ENCODE measurements around the gene NDUFS6.

The NDUFS6 gene

DNA sequence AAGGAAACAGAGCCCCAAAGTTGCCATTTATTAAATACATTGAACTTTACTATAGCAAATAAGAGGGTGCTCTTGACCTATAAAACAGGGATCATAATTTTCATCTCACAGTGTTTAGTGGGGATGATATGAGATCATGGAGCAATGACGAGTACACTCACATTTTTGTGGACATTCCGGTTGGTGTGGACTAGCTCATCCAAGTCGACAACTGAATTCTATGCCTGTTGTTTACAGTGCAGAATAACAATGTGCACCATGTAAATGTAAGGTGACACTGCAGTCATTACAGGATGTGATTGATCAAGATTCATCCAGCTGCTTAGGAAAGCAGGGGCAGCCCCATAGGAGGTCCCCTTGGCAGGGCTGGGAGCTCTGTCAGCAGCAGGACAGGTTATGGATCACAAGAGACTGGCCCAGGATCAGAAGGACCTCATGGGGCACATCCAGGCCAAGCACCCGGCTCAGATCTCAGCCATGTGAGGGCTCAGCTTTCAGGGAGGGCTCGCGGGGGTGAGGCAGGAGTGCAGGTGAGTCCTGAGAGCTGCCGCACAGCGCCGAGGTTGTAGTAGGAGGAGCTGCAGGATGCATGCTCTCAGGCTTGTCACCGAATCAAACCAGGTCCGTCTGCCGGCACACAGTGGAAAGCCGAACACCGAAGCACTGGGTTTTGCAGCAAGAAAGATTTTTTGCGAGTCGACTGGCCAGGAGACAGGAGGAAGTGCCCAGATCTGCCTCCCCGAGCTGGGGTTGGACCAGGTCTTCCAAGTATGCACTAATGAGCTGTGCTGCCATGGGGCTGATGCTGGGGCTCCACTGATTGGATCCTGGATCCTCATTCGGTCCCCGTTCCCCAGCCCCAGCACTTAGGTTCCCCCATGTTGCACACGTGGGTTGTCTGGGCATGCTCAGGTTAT is 29.8 kb upstream of the NDUFS6 start:
- H3K27ac Mint-ChIP-seq = no peak overlapping the region
- H3K4me3 Mint-ChIP-seq = no peak overlapping the region
- CTCF ChIA-PET = interaction anchor here (0.8 kb wide), 1 partner anchor 28 kb away, joined by 3 read pairs; the partner anchor contains the start of gene MRPL36
- DNase-seq = no peak
- no peaks in the 10 kb centered on the region for H3K36me3 Mint-ChIP-seq
- H3K4me1 Mint-ChIP-seq = no peaks in the 10 kb centered on the region
- no peaks in the 10 kb centered on the region for H3K9me3 Mint-ChIP-seq
- H3K27me3 Mint-ChIP-seq = peaks cover 24% of the 10 kb centered on the region

DNA sequence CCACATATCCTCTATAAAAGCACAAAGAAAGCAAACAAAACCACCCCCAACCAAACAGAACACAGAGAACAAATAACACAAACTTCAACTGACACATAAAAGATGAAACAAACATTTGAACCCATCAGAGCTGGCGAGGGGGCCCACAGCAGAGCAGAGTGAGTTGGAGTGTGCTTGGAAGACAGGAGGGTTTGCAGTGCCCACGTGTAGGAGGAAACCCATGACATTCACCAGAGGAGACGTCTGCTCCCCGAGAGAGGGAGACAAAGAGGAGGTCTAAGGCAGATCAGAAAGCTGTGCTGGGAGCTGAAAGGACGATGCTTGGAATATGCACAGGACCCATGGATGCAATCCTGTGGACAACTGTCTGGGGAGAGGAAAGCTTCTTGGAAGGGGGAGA is 28.6 kb upstream of the NDUFS6 start:
- Mint-ChIP-seq H3K9me3 (no peaks in the 10 kb centered on the region), H3K27me3 (peaks cover 31% of the 10 kb centered on the region), H3K4me3 (no peak overlapping the region), H3K36me3 (no peaks in the 10 kb centered on the region), H3K4me1 (no peaks in the 10 kb centered on the region), H3K27ac (no peak overlapping the region)
- CTCF ChIA-PET = interaction anchor here (1.2 kb wide), 1 partner anchor 34 kb away, joined by 5 read pairs; no protein-coding TSS in a partner anchor
- DNase-seq = peak; percentile 23

DNA sequence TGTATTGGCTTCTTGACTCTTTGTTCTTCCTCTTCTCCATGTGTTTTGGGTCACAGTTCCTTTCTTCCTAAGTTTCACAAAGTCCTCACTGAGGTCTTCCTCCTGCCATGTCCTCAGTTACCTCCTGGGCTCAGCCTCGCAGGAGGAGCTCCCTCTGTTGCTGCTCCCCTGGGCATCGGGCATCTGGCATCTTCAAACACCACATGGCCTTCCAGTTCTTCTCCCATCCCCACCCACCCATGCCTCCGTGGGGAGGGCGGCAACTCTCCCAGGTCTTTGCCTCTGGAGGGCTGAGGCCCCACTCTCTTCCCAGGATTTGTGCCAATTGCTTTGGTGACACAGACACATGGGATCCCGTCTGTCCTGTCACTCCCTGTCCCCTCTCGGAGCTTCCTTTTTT is 24.4 kb upstream of the NDUFS6 start:
- peaks cover 31% of the 10 kb centered on the region for H3K27me3 Mint-ChIP-seq
- H3K4me1 Mint-ChIP-seq = no peaks in the 10 kb centered on the region
- DNase-seq = peak; percentile 10
- H3K4me3 Mint-ChIP-seq = no peak overlapping the region
- no peaks in the 10 kb centered on the region for H3K9me3 Mint-ChIP-seq
- CTCF ChIA-PET = no interaction called here
- no peak overlapping the region for H3K27ac Mint-ChIP-seq
- H3K36me3 Mint-ChIP-seq = no peaks in the 10 kb centered on the region

DNA sequence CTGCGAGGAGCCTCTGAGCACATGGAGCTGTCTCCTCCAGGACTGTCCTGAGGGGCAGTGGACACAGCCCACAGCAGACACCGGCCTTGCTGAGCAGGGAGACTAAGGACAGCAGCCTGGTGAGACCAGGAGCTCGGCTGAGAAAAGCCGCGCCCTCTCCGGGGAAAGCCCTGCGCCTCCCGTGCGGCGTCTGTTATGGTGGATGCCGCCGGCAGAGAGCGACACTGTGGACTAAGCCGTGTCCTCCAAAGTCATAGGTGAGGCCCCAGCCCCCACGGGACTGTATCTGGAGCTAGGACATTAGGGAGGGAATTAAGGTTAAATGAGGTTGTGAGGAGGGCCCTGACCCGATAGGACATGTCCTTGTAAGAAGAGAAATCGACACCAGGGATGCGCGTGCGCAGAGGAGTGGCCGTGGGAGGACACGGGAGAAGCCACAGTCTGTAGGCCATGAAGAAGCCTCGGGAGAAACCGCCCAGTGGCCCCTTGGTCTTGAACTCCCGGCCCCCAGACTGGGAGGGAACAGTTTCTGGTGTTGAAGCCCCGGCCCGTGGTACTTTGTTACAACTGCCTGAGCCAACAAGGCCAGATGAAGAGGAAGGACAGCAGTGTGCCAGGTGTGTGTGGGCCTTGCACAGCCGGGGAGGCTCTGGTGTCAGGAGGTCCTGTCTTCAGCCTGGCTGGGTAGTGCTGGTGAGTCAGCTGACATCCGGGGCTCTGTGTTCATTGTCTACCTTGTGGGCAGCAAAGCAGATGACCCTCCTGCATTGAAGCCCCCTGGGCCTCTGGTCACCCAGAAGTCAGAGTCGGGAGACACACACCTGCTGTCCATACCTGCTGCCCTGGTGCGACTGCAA is 23.7 kb upstream of the NDUFS6 start:
- DNase-seq = peak; percentile 13
- Mint-ChIP-seq H3K9me3 (no peaks in the 10 kb centered on the region), H3K27me3 (peaks cover 30% of the 10 kb centered on the region), H3K27ac (no peak overlapping the region), H3K4me1 (peaks cover 2% of the 10 kb centered on the region), H3K36me3 (no peaks in the 10 kb centered on the region), H3K4me3 (no peak overlapping the region)
- CTCF ChIA-PET = no interaction called here

DNA sequence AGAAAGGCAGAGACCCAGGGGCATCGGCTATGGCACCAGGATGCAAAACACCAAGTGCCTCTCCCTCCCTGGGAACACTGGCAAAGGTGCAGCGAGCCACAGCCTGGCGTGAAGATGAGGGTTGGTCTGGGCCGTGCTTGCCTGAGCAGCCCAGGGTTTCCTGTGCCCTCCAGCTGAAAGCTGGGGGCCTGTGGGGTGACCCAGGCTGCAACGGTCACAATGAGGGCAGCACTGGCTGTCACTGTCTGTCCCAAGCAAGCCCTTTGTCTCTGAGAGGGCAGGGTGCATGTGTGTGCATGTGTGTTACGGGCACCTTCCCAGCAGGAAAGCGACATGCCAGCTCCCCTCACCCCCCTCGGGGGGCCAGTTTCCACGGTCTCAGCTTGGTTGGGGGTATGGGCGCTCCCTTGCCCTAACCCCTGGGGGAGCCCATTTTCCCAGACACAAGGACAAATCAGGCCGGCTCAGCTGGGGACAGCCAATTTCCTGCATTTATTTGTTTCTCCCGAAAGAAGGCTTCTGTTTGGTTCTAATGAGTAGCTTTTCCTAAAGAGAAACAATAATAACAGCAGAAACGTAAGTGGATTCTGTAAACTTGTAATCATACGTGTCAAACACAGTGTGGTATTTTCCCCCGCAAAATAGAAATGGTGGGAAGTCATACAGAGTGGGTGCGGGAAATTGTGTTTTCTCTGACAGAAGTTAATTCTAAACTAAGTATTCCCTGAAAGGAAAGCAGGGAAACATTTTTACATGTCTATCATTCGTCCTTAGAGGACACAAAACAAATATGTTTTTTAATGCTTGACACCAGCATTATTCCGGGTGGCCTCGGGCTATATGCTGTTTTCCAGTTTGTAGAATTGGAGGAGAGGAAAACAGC is 22.8 kb upstream of the NDUFS6 start:
- no peak for DNase-seq
- CTCF ChIA-PET = no interaction called here
- H3K4me3 Mint-ChIP-seq = no peak overlapping the region
- H3K36me3 Mint-ChIP-seq = no peaks in the 10 kb centered on the region
- H3K4me1 Mint-ChIP-seq = peaks cover 8% of the 10 kb centered on the region
- H3K27me3 Mint-ChIP-seq = peaks cover 33% of the 10 kb centered on the region
- H3K9me3 Mint-ChIP-seq = no peaks in the 10 kb centered on the region
- H3K27ac Mint-ChIP-seq = no peak overlapping the region

DNA sequence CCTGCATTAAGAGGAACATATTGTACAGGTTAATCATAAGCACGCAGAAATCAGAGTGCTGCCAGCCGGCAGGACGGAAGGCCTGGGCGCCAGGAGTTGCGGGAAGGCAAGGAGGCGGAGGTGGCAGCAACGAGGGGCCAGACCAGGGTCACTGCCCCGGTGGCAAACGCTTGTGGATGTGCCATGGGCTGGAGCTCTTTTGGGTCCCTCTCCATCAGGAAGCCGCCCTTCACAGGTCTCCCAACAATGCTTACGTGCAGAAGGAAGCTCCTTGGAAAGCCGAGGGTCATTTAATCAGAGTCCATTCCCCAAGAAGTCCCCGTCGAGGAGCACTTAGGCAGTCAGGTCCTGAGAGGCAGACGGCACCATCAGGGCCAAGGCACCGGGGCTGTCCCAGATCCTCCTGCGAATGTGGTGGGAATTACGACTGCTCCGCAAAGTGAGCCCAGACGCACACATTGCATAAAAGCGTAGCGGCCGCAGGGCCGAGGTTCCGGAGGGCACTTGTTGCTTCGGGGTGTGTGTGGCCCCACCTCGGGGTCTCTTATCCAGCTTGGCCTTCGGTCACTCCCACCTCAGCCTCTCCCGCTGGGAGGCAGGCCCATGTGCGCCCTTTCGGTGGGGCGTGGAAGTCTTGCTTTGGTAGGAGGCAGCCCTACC is 22.1 kb upstream of the NDUFS6 start:
- Mint-ChIP-seq H3K27ac (no peak overlapping the region), H3K4me1 (peaks cover 8% of the 10 kb centered on the region), H3K27me3 (peaks cover 39% of the 10 kb centered on the region), H3K9me3 (no peaks in the 10 kb centered on the region), H3K36me3 (no peaks in the 10 kb centered on the region), H3K4me3 (no peak overlapping the region)
- CTCF ChIA-PET = no interaction called here
- no peak for DNase-seq

DNA sequence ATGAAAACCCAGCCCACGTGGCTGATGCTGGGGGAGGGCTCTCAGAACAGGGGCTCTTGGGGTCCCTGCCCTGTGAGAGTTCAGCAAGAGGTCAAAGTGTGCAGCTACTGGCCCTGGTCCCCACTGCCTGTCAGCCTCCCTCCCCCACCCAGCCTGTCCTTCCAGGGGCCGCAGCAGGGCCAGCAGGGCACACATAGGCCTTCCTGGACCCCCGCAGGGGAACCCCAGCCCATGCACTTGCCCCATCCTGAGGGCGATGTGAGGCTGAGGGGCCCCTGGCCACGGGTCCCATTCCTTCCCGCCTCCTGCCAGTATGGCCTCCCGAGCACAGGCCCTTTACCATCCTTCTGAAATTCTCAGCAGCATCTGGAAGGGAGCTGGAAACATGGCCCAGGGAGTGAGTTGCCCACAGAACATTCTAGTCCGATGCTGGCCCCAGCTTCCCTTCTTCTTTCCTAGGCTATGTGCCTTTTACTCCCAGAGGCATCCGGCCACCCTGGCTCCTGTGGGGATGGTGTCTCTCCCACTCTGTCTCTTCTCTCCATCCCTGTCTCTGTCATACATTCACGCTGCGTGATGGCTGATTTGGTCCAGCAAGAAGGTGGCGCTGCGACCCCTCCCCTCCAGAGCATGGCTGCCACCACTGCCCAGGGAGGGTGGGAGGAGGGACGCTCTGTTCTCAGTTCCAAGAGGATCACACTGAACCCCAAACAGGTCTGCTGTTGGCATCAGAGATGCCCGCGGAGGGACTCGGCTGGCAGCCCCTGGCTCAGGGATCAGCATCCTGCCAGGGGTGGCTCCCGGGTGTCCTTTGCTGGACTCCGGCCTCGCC is 21.2 kb upstream of the NDUFS6 start:
- H3K9me3 Mint-ChIP-seq = no peaks in the 10 kb centered on the region
- CTCF ChIA-PET = no interaction called here
- H3K27me3 Mint-ChIP-seq = peaks cover 44% of the 10 kb centered on the region
- no peak overlapping the region for H3K4me3 Mint-ChIP-seq
- DNase-seq = no peak
- H3K27ac Mint-ChIP-seq = no peak overlapping the region
- peaks cover 8% of the 10 kb centered on the region for H3K4me1 Mint-ChIP-seq
- no peaks in the 10 kb centered on the region for H3K36me3 Mint-ChIP-seq

DNA sequence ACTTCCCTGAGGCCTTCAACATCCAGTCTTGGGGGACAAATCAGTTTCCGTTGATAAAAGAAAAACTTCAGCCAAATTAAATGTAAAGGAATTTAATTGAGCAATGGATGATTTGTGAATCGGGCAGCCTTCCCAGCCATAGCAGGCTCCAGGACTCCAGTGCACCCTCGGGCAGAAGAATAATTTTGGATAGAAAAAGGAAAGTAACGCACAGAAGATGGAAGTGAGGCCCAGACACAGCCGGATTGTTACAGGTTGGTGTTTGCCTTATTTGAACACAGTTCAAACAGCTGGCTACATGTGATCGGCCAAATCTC is 20.6 kb upstream of the NDUFS6 start:
- H3K4me3 Mint-ChIP-seq = no peak overlapping the region
- no peaks in the 10 kb centered on the region for H3K36me3 Mint-ChIP-seq
- DNase-seq = no peak
- H3K9me3 Mint-ChIP-seq = no peaks in the 10 kb centered on the region
- no peak overlapping the region for H3K27ac Mint-ChIP-seq
- H3K4me1 Mint-ChIP-seq = peaks cover 8% of the 10 kb centered on the region
- CTCF ChIA-PET = no interaction called here
- H3K27me3 Mint-ChIP-seq = peaks cover 46% of the 10 kb centered on the region

DNA sequence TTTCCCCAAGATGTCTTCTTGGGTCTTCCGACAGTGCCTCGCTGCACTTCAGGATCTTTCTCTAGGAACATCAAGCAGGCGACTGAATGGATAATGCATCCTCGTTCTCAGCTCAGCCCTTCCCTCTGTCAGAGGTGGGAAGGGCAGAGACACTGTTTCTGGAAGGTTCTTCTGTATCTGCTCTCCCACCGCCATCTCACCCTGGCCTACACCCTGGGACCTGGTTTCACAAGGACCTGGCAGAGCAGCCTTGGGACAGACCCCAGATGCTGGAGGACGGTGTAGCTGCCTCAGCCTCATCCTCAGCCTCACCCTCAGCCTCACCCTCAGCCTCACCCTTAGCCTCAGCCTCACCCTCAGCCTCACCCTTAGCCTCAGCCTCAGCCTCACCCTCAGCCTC is 20.1 kb upstream of the NDUFS6 start:
- DNase-seq = no peak
- CTCF ChIA-PET = no interaction called here
- Mint-ChIP-seq H3K27ac (no peak overlapping the region), H3K9me3 (no peaks in the 10 kb centered on the region), H3K27me3 (peaks cover 52% of the 10 kb centered on the region), H3K4me1 (peaks cover 8% of the 10 kb centered on the region), H3K36me3 (no peaks in the 10 kb centered on the region), H3K4me3 (no peak overlapping the region)

DNA sequence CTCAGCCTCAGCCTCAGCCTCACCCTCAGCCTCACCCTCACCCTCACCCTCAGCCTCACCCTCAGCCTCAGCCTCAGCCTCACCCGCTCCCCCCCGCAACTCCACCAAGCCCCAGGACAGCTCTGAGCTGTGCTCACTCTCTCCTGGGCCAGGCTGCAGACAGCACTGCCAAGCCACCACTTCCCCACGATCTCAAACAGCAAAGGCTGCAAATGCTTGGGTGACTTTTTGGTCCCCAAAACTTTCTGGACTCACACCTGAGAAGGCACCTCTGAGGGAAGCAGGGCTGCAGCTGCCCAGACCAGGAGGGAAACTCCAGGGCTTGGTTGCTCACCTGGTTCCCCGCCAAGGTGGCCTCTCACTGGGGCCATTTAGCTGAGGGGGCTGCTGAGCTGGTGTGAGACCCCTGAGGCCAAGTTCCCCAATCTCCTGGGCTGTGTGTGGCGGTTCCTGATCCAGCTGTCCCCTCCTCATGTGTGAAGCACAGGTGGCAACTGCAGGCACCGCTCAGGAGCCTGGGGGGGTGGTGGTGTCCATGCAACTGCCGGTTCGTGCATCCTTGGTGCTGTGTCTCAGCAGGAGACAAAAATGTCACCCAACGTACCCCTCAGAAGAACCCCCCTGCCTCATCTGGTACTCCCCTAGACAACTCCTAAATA is 19.4 kb upstream of the NDUFS6 start:
- no peak for DNase-seq
- Mint-ChIP-seq H3K4me3 (no peak overlapping the region), H3K27ac (no peak overlapping the region), H3K36me3 (no peaks in the 10 kb centered on the region), H3K9me3 (no peaks in the 10 kb centered on the region), H3K4me1 (peaks cover 8% of the 10 kb centered on the region), H3K27me3 (peaks cover 53% of the 10 kb centered on the region)
- CTCF ChIA-PET = no interaction called here

DNA sequence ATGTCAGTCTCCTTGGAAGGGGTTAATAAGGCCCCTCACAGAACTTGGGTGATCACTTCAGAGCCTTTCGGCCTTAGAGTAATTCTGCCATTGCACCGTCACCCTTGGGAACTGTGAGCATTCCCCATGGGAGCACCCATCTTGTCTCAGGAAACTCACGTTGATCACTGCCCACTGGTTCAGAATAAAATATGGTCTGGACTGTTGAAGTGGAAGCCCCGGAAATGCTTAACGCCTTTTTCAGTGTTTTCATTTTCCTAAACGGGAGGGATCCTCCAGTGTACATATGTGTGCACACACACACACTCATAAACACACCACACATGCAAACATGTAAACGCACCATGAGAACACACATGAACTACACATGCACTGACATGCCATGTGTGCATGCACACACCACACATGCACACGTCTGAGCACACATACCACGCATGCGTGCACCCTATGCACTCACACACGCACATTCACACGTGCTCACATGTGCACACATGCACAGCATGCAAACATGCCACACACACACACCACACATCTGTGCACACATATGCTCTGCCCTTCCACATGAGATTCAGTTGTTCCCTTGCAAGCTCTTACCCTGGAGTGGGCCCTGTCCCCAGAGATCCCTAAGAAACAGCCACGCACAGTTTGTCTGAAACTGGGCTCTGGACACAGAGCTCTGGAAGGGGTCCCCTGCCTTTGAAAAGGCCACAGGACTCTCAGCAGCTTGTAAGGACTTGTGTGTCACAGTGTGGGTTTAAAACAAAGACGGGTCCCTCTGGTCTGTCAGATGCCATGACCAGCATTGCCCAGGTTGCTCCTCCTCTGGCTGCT is 18.6 kb upstream of the NDUFS6 start:
- DNase-seq = no peak
- CTCF ChIA-PET = no interaction called here
- Mint-ChIP-seq H3K27me3 (peaks cover 47% of the 10 kb centered on the region), H3K4me3 (no peak overlapping the region), H3K9me3 (no peaks in the 10 kb centered on the region), H3K36me3 (no peaks in the 10 kb centered on the region), H3K27ac (peak overlapping the region; percentile 52), H3K4me1 (peaks cover 8% of the 10 kb centered on the region)

DNA sequence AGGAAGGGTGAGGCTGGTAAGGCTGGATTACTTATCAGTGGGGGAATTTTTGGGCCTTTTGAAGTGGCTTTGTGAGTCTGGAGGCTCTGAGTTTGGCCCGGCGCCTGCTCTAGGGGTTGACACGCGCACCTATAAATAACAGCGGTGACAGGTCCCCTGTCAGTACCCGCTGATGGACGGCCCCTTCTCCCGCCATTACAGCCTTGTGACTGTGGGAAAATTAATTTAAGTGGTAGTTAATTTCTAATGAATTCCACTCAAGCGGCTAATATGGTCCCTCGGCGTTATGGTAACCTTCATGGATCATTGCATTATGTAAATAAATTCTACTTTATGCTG is 18.0 kb upstream of the NDUFS6 start:
- CTCF ChIA-PET = no interaction called here
- no peak for DNase-seq
- H3K27ac Mint-ChIP-seq = no peak overlapping the region

More for the DNA sequence above, 18.0 kb upstream of the NDUFS6 start:
- H3K4me3 Mint-ChIP-seq = no peak overlapping the region
- no peaks in the 10 kb centered on the region for H3K9me3 Mint-ChIP-seq
- H3K36me3 Mint-ChIP-seq = no peaks in the 10 kb centered on the region
- H3K27me3 Mint-ChIP-seq = peaks cover 41% of the 10 kb centered on the region
- peaks cover 8% of the 10 kb centered on the region for H3K4me1 Mint-ChIP-seq
